ENCODE results near the gene NXPE2.
"Not testable (repeated sequence)": the region's sequence is repeated elsewhere in the genome, so short reads cannot be mapped to it uniquely, and the experiment has no call there.

Gene NXPE2

DNA sequence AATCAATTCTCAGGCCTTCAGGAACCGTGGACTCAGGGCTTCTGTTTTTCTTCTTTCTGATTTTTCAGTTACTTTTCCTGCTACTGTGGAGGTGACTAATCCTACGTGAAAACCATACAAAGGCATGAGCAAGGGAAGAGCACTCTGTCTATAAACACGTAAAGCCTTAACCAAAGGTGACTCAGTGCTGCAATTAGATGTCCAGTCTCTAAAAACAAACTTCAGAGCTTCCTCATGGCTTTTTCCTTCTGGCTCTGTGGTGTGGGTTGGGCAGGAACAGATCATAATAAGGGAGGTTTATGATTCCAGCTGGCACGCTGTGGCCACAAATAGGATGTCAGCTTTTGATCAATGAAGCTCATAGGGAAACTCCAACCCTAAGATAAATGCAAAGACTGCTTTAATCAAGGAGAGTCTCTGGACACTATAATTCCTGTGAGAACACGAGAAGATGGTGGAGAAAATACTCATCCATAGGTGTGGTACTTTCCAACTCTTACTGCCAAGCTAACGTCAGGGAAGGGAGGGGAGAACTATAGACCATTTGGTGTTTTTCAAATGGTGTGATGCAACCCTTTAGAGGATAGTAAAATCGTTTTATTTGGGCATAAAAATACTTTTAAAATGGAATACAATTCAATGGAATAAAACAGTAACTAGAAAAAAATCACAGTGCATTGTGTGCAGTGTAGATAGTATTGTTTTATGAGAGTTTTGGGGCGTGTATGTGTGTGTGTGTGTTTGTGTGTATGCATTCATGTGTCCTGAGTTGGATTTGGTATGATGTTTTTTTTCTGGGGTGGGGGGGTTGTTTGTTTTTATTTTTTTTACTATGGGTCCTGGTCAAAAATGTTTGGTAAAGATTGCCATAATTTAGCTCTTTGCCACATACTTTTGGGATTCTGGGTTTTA is at the start of gene NXPE2:
TSS of gene NXPE2 (plus strand) at position 403 of the 912 bp plus-strand sequence. CDS start at position 452, 49 bp downstream.
- DNase-seq (ENCODE audit: low read depth in 2 of 2, low spot score in 1 of 2) = no peak

GRCh38 chr11:114631445-114631965 is 46.8 kb upstream of the NXPE2 start:
- not testable (repeated sequence) for DNase-seq (ENCODE audit: low read depth in 2 of 2, low spot score in 1 of 2)

GRCh38 chr11:114639440-114639839 is 38.9 kb upstream of the NXPE2 start:
- DNase-seq (ENCODE audit: low read depth in 2 of 2, low spot score in 1 of 2) = not testable (repeated sequence)

DNA sequence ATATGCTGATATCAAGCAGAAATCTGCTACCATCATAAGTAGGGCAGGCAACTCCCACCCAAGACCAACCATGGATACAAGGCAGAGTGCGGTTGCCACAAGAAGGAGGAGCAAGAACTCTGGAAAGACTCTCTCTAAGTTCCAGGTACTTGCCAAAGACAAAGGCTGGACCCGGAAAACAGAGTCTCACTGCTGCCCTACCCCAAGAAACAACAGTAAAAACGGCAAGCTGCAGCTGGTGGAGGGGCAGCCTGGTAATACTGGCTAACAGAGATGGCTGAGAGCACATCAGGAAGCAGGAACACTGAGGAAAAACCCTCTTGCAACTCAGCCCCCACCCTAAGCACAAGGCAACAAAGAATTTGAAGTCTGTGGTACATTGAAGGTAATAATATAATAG is 27.7 kb upstream of the NXPE2 start:
- no peak for DNase-seq (ENCODE audit: low read depth in 2 of 2, low spot score in 1 of 2)

DNA sequence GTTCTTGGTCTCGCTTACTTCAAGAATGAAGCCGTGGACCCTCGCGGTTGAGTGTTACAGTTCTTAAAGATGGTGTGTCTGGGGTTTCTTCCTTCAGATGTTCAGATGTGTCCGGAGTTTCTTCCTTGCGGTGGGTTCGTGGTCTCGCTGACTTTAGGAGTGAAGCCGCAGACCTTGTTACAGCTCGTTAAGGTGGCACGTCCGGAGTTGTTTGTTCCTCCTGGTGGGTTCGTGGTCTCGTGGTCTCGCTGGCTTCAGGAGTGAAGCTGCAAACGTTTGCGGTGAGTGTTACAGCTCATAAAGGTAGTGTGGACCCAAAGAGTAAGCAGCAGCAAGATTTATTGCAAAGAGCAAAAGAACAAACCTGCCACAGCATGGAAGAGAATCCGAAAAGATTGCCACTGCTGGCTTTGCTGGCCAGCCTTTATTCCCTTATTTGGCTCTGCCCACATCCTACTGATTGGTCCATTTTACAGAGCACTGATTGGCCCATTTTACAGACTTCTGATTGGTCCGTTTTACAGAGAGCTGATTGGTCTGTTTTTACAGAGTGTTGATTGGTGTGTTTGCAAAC is 27.1 kb upstream of the NXPE2 start:
- no peak for DNase-seq (ENCODE audit: low read depth in 2 of 2, low spot score in 1 of 2)

GRCh38 chr11:114653148-114653547 is 25.2 kb upstream of the NXPE2 start:
- DNase-seq (ENCODE audit: low read depth in 2 of 2, low spot score in 1 of 2) = no peak

GRCh38 chr11:114664641-114665040 is 13.7 kb upstream of the NXPE2 start:
- DNase-seq (ENCODE audit: low read depth in 2 of 2, low spot score in 1 of 2) = no peak

DNA sequence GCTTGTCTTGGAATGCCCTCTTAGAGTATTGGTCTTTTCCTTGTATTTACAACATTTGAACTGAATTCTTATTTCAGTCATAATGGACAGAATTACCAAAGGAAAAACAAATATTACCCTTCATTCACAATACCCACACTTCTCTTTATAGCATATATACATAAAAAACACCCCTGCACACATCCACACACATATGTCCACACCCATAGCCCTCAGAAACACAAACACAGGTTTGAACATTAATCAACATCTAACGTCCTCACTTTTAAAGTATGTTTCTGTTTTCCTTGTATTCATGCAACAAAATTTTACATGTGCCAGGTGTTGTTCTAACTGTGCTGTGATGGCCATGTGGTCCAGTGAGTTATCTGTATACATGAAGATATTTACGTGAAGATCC is 11.6 kb upstream of the NXPE2 start:
- DNase-seq (ENCODE audit: low read depth in 2 of 2, low spot score in 1 of 2) = no peak

- DNase-seq (ENCODE audit: low read depth in 2 of 2, low spot score in 1 of 2) = no peak
Observed at GRCh38 chr11:114668109-114668508, 10.2 kb upstream of the NXPE2 start.

GRCh38 chr11:114673661-114674060 is 4.7 kb upstream of the NXPE2 start:
- no peak for DNase-seq (ENCODE audit: low read depth in 2 of 2, low spot score in 1 of 2)

DNA sequence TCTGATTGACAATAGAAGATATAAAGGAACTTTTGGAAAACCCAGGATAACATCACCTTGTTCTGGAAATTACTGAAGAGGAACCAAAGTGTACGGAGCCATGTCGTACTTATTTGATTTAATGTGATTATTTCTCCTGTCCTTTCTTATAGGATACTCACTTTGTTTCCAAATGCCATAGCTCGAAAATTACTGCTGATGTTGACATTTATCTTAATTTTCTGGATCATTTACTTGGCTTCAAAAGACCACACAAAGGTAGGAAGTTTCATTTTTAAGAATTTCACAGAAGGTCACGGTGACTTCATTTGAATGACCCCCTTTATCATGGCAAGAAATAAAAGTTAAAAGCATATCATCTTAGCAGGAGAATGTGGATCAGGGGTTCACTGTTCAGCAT is 1.2 kb downstream of the NXPE2 start:
- no peak for DNase-seq (ENCODE audit: low read depth in 2 of 2, low spot score in 1 of 2)

DNA sequence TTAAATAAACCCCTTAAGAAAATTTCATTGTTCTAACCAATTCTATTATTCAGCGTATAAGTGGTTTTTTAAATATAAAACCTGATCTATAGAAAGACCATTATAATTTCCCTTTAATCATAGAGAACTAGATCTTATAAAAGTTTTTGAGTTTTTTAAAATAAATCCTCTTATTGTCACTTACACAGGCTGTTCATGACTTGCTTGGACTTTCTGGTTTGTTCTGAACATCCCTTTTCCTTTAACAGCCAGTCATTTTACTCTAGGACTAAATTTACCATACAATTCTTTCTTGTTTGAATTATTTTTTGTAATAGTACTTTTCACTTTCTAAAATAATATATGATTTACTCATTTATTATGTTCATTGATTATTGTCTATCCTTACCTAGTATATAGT is 4.7 kb downstream of the NXPE2 start:
- no peak for DNase-seq (ENCODE audit: low read depth in 2 of 2, low spot score in 1 of 2)

GRCh38 chr11:114684636-114685035 is 6.3 kb downstream of the NXPE2 start:
- DNase-seq (ENCODE audit: low read depth in 2 of 2, low spot score in 1 of 2) = no peak

- no peak for DNase-seq (ENCODE audit: low read depth in 2 of 2, low spot score in 1 of 2)
Observed at GRCh38 chr11:114685097-114685496, 6.8 kb downstream of the NXPE2 start.

GRCh38 chr11:114705280-114706024 is 27.1 kb downstream of the NXPE2 start:
- no peak for DNase-seq (ENCODE audit: low read depth in 2 of 2, low spot score in 1 of 2)

DNA sequence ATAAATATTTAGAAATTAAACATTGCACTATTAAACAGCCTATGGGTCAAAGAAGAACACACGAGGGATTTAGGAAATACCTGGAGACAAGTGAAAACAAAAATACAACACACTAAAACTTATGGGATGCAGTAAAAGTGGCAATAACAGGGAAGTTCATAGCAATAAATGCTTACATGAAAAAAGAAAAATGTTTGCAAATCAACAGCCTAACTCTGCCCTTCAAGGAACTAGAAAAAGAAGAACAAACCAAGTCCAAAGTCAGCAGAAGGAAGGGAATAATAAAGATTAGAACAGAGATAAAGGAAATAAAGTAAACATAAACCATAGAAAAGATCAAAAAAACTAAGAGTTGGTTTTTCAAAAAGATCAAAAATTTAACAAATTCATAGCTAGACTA is 31.6 kb downstream of the NXPE2 start:
- no peak for DNase-seq (ENCODE audit: low read depth in 2 of 2, low spot score in 1 of 2)

GRCh38 chr11:114713756-114714155 is 35.4 kb downstream of the NXPE2 start:
- DNase-seq (ENCODE audit: low read depth in 2 of 2, low spot score in 1 of 2) = no peak

- DNase-seq (ENCODE audit: low read depth in 2 of 2, low spot score in 1 of 2) = no peak
Observed at GRCh38 chr11:114719562-114719961, 41.2 kb downstream of the NXPE2 start.

DNA sequence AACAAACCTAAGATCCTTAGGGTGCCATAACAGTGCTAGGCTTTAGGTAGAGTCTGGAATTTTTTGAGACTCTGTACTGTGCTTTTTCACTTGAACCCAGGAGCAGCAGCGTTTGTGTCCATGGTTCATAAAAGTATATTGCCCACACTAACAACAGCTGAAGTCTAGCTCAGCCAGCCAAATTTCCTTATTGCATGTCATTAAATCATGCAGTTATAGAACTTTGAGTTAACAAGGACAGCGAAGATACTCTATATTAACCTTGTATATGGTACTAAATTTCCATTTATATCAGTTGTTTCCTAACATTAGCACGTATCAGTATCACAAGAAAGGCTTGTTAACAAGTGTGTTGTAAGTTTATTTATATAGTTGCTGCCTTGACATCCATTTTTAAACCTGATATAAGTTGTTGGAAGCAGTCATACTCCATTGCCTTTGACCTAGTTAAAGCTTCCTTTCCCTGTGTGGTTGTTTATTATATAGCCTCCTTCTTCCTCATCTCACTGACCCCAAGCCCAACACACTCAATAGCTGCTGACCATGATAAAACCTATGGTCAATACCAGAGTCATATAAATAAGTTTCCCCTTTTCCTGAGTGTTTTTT is 46.7 kb downstream of the NXPE2 start:
- no peak for DNase-seq (ENCODE audit: low read depth in 2 of 2, low spot score in 1 of 2)

- no peak for DNase-seq (ENCODE audit: low read depth in 2 of 2, low spot score in 1 of 2)
Observed at GRCh38 chr11:114725623-114726022, 47.3 kb downstream of the NXPE2 start.

- DNase-seq (ENCODE audit: low read depth in 2 of 2, low spot score in 1 of 2) = no peak
Observed at GRCh38 chr11:114736806-114737205, 58.5 kb downstream of the NXPE2 start.
